Peyer's patch (tissue), 4 donors: ENCODE measurements around the gene PLEKHG1.

Source experiments
- POLR2A ChIP-seq, 2 donors: fragments of 450-650 bp; IDR thresholded peaks; one replicate each; pipeline ENCODE4 v1.5.1; 2017; ENCODE audit warnings: antibody characterized with exemption in 2 of 2, mild to moderate bottlenecking in 2 of 2, moderate library complexity in 2 of 2
- TF ChIP-seq, protein P1 (sequence below), 6 experiments: fragments of 450-650 bp in 4 of 6; fragments of 200-600 bp in 2 of 6; sonication (generic) in 1 of 6; IDR thresholded peaks; one replicate each; pipeline ENCODE4 v1.5.1; 2017 to 2019; ENCODE audit warnings: antibody characterized with exemption in 6 of 6, mild to moderate bottlenecking in 3 of 6, moderate library complexity in 1 of 6

DNA sequence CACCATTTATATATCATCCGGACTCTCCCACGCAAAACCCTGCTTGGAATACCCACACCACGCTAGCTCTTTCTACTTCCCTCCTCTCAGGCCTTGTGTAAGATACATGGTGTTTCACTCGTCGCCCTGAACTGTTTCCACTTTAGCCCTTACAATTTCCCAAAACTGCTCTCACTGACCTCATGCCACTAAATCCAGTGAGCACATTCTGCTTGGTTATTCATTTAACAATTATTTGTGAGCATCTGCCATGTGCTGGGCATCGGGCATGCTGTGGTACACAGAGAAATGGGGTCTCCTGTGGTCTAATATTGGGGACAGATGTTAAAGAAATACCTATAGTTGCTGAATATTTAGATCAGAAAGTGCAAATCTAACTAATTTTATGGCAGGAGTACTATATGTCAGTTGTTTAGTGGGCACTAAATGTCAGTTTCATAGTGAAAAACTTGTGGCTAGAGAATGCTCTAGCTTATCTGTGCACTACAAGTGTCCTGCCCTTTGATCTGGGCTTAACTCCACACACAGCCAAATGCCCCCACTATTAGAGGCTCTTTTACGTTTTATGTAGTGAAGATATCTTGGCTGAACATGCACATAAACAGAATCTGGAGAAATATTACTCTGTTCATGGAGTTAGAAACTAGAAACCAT lies 41.0 kb downstream of the PLEKHG1 start:
- no peak for TF ChIP-seq POLR2A (IDR thresholded peaks at IDR 0.05)
- TF ChIP-seq, protein P1, sequence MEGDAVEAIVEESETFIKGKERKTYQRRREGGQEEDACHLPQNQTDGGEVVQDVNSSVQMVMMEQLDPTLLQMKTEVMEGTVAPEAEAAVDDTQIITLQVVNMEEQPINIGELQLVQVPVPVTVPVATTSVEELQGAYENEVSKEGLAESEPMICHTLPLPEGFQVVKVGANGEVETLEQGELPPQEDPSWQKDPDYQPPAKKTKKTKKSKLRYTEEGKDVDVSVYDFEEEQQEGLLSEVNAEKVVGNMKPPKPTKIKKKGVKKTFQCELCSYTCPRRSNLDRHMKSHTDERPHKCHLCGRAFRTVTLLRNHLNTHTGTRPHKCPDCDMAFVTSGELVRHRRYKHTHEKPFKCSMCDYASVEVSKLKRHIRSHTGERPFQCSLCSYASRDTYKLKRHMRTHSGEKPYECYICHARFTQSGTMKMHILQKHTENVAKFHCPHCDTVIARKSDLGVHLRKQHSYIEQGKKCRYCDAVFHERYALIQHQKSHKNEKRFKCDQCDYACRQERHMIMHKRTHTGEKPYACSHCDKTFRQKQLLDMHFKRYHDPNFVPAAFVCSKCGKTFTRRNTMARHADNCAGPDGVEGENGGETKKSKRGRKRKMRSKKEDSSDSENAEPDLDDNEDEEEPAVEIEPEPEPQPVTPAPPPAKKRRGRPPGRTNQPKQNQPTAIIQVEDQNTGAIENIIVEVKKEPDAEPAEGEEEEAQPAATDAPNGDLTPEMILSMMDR (IDR thresholded peaks at IDR 0.05) = no peak
